Measurements from ENCODE around the gene HOXD9.

GRCh38 chr2:176105730-176106580 lies 16.6 kb upstream of the HOXD9 start:
- TF ChIP-seq CTCF (IDR thresholded peaks at IDR 0.05) (no peak), TAF1 (IDR thresholded peaks at IDR 0.05; ENCODE audit: borderline replicate concordance, low read depth, low read length) (no peak), MAX (IDR thresholded peaks at IDR 0.05; ENCODE audit: low read depth) (no peak), NFIC (IDR thresholded peaks at IDR 0.05; ENCODE audit: borderline replicate concordance) (no peak), POLR2AphosphoS5 (IDR thresholded peaks at IDR 0.05; ENCODE audit: low read depth, low read length) (no peak), GABPA (IDR thresholded peaks at IDR 0.05; ENCODE audit: low read depth) (no peak), ELF1 (IDR thresholded peaks at IDR 0.05) (no peak), JUND (IDR thresholded peaks at IDR 0.05) (no peak), EP300 (IDR thresholded peaks at IDR 0.05; ENCODE audit: borderline replicate concordance in 1 of 2, low read depth in 1 of 2, low read length in 1 of 2) (no peak), SMC3 (IDR thresholded peaks at IDR 0.05; ENCODE audit: low read depth, low read length) (no peak), RAD21 (IDR thresholded peaks at IDR 0.05; ENCODE audit: low read length) (no peak), FOXM1 (IDR thresholded peaks at IDR 0.05; ENCODE audit: low read depth) (no peak)
